WTC11 (cell line): ENCODE results near the gene AMN. TPM values are rescaled to one million over a fixed set of nuclear protein-coding genes. Genes with fewer than 3 reads are reported as not detected.

Experiments used
- ATAC-seq: fragments of 200-7000 bp; cut with Tn5 transposase; 2 replicates; pipeline ENCODE4 v1.10.0; 2021; ENCODE audit warnings: mild to moderate bottlenecking, moderate library complexity
- CTCF ChIA-PET: fragments of 300-600 bp; sonication (Branson Sonifier 250); formaldehyde crosslinking; loops from one replicate; lab custom pipeline; 2021; ENCODE audit warnings: antibody characterized with exemption; lab: Charles Lee
- POLR2A ChIA-PET: fragments of 350-600 bp; sonication (Branson Sonifier 250); formaldehyde crosslinking; loops from one replicate; lab custom pipeline; 2021; ENCODE audit warnings: antibody characterized with exemption; lab: Charles Lee
- DNase-seq: peaks from one replicate; pipeline ENCODE4 v3.0.0; 2021; ENCODE audit warnings: low spot score
- H3K27ac Mint-ChIP-seq: 2 replicates; pipeline ENCODE4 v1.8.0; 2021; ENCODE audit warnings: mixed read lengths
- H3K27me3 Mint-ChIP-seq: 2 replicates; pipeline ENCODE4 v1.8.0; 2021; ENCODE audit warnings: low read depth, mild to moderate bottlenecking, moderate library complexity, mixed read lengths
- H3K36me3 Mint-ChIP-seq: 2 replicates; pipeline ENCODE4 v1.8.0; 2021; ENCODE audit warnings: mixed read lengths
- H3K4me1 Mint-ChIP-seq: 2 replicates; pipeline ENCODE4 v1.8.0; 2022; ENCODE audit warnings: mixed read lengths
- H3K4me3 Mint-ChIP-seq: 2 replicates; pipeline ENCODE4 v1.8.0; 2021; ENCODE audit warnings: mild to moderate bottlenecking, moderate library complexity, mixed read lengths
- H3K9me3 Mint-ChIP-seq: 2 replicates; pipeline ENCODE4 v1.8.0; 2021; ENCODE audit warnings: mixed read lengths
- EMX1 ChIP-seq: fragments of 250-450 bp; sonication (Bioruptor Pico); IDR thresholded peaks from 2 replicates; pipeline ENCODE4 v1.8.0; 2021; ENCODE audit warnings: mild to moderate bottlenecking
- FOXP1 ChIP-seq: sonication (generic); formaldehyde crosslinking; IDR thresholded peaks from 2 replicates; pipeline ENCODE4 v1.8.0; 2022; ENCODE audit warnings: missing genetic modification reagents, mild to moderate bottlenecking, moderate library complexity, borderline replicate concordance
- IRF2 ChIP-seq: sonication (generic); formaldehyde crosslinking; IDR thresholded peaks from 2 replicates; pipeline ENCODE4 v1.8.0; 2022; ENCODE audit warnings: low read depth, missing genetic modification reagents, borderline replicate concordance
- RORB ChIP-seq: fragments of 250-450 bp; sonication (Bioruptor Pico); IDR thresholded peaks from 2 replicates; pipeline ENCODE4 v1.9.0; 2021; ENCODE audit warnings: mild to moderate bottlenecking
- SMAD3 ChIP-seq: sonication (generic); formaldehyde crosslinking; IDR thresholded peaks from 2 replicates; pipeline ENCODE4 v1.8.0; 2022; ENCODE audit warnings: missing genetic modification reagents, mild to moderate bottlenecking, borderline replicate concordance
- TEAD1 ChIP-seq: sonication (generic); formaldehyde crosslinking; IDR thresholded peaks from 2 replicates; pipeline ENCODE4 v1.8.0; 2022; ENCODE audit warnings: mild to moderate bottlenecking, missing genetic modification reagents
- ZBTB21 ChIP-seq: sonication (generic); formaldehyde crosslinking; IDR thresholded peaks from 2 replicates; pipeline ENCODE4 v1.8.1; 2023; ENCODE audit warnings: mild to moderate bottlenecking, missing genetic modification reagents, borderline replicate concordance
- total RNA-seq: library from RNA; stranded (reverse); gene quantifications from 3 replicates; pipeline ENCODE4 v1.2.3, GENCODE V29; 2021
- TF ChIP-seq, protein P1 (sequence below): fragments of 200-600 bp; IDR thresholded peaks from 2 replicates; pipeline ENCODE4 v1.8.0; 2022; ENCODE audit warnings: antibody characterized with exemption
- TF ChIP-seq, protein P2 (sequence below): fragments of 250-450 bp; sonication (Bioruptor Pico); IDR thresholded peaks from 2 replicates; pipeline ENCODE4 v1.8.0; 2021; ENCODE audit warnings: mild to moderate bottlenecking
- TF ChIP-seq, protein P3 (sequence below): sonication (generic); formaldehyde crosslinking; conservative IDR thresholded peaks from 2 replicates; pipeline ENCODE4 v1.8.1; 2023; ENCODE audit warnings: mild to moderate bottlenecking, low read depth, missing genetic modification reagents, moderate library complexity
- TF ChIP-seq, protein P4 (sequence below): sonication (generic); formaldehyde crosslinking; IDR thresholded peaks from 2 replicates; pipeline ENCODE4 v1.8.0; 2023; ENCODE audit warnings: missing genetic modification reagents
- TF ChIP-seq, protein P5 (sequence below): sonication (generic); formaldehyde crosslinking; IDR thresholded peaks from 2 replicates; pipeline ENCODE4 v1.8.0; 2022; ENCODE audit warnings: mild to moderate bottlenecking, missing genetic modification reagents

Gene AMN
- total RNA-seq, 1 experiment from 2014 or later, result 2.8 TPM

DNA sequence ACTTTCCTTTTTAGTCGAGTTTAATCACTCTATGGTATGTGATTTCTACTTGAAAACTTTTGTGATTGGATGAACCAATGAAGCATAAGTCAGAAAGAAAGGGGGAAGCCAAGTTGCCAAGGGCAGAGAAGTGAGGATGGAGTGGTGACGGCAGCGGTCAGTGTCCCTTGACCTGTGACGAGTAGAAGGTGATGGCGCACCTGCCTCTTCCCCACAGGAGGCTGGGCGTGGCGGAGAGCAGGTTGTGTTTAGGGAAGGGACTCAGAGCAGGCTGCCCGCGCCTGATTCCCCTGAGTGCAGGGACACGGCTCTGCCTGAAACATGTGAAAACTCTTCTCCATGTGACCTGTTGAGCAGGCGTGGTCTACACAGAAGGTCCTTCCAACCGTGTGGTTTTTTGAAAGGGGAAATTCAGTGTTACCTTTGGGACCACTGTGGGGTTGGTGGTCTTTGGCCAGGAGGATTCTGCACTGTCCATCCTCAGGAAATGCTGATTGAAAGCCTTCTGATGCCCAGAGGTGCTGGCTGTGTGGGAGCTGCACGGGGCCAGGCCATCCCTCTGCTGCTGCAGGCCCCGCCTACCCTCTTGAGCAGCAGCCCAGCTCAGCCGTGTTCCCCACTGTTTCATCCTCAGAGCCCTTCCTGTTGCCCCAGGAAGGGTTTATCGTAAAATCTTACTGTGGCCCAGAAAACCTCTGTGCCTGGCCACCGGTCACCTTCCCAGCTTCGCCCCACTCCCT lies 23.5 kb upstream of the AMN start (continued):
- TF ChIP-seq, protein P1, sequence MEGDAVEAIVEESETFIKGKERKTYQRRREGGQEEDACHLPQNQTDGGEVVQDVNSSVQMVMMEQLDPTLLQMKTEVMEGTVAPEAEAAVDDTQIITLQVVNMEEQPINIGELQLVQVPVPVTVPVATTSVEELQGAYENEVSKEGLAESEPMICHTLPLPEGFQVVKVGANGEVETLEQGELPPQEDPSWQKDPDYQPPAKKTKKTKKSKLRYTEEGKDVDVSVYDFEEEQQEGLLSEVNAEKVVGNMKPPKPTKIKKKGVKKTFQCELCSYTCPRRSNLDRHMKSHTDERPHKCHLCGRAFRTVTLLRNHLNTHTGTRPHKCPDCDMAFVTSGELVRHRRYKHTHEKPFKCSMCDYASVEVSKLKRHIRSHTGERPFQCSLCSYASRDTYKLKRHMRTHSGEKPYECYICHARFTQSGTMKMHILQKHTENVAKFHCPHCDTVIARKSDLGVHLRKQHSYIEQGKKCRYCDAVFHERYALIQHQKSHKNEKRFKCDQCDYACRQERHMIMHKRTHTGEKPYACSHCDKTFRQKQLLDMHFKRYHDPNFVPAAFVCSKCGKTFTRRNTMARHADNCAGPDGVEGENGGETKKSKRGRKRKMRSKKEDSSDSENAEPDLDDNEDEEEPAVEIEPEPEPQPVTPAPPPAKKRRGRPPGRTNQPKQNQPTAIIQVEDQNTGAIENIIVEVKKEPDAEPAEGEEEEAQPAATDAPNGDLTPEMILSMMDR, result no peak
- no peak for TF ChIP-seq SMAD3
- TF ChIP-seq, protein P2, sequence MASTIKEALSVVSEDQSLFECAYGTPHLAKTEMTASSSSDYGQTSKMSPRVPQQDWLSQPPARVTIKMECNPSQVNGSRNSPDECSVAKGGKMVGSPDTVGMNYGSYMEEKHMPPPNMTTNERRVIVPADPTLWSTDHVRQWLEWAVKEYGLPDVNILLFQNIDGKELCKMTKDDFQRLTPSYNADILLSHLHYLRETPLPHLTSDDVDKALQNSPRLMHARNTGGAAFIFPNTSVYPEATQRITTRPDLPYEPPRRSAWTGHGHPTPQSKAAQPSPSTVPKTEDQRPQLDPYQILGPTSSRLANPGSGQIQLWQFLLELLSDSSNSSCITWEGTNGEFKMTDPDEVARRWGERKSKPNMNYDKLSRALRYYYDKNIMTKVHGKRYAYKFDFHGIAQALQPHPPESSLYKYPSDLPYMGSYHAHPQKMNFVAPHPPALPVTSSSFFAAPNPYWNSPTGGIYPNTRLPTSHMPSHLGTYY (CRISPR knock-in tag), result no peak
- TF ChIP-seq IRF2 (CRISPR knock-in tag), result no peak
- TF ChIP-seq EMX1 (CRISPR knock-in tag), result no peak

DNA sequence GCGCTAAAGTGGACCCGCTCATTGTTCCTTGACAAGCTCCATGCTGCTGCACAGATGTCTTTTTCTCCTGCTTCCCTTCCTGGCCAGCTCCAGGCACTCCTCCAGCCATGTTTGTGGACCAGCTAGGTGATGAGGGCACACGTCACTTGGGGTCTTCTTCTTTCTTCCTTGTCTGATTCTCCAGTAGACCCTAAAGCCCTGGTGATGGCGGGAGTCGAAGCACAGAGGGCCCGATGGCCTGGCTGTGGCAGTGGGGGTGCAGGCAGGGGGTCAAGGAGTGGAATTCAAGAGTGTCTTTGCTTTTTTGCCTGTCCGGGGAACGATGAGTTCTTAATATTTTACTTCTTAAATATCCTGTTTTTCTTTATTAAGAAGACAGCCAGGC lies 23.0 kb upstream of the AMN start:
- no peaks in the 10 kb centered on the region for H3K36me3 Mint-ChIP-seq
- ChIA-PET CTCF (interaction anchor here (0.7 kb wide), 1 partner anchor 14 kb away, joined by 3 read pairs; no protein-coding TSS in a partner anchor), POLR2A (no interaction called here)
- no peak for TF ChIP-seq ZBTB21 (CRISPR knock-in tag)
- TF ChIP-seq, protein P3, sequence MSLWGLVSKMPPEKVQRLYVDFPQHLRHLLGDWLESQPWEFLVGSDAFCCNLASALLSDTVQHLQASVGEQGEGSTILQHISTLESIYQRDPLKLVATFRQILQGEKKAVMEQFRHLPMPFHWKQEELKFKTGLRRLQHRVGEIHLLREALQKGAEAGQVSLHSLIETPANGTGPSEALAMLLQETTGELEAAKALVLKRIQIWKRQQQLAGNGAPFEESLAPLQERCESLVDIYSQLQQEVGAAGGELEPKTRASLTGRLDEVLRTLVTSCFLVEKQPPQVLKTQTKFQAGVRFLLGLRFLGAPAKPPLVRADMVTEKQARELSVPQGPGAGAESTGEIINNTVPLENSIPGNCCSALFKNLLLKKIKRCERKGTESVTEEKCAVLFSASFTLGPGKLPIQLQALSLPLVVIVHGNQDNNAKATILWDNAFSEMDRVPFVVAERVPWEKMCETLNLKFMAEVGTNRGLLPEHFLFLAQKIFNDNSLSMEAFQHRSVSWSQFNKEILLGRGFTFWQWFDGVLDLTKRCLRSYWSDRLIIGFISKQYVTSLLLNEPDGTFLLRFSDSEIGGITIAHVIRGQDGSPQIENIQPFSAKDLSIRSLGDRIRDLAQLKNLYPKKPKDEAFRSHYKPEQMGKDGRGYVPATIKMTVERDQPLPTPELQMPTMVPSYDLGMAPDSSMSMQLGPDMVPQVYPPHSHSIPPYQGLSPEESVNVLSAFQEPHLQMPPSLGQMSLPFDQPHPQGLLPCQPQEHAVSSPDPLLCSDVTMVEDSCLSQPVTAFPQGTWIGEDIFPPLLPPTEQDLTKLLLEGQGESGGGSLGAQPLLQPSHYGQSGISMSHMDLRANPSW (CRISPR knock-in tag), result no peak
- no peak for ATAC-seq
- no peaks in the 10 kb centered on the region for H3K9me3 Mint-ChIP-seq
- peak overlapping the region; percentile 71; the same call in 1 of the 2 replicates for H3K27ac Mint-ChIP-seq
- no peaks in the 10 kb centered on the region for H3K27me3 Mint-ChIP-seq
- no peak for DNase-seq
- no peak overlapping the region for H3K4me3 Mint-ChIP-seq
- H3K4me1 Mint-ChIP-seq, result no peaks in the 10 kb centered on the region

DNA sequence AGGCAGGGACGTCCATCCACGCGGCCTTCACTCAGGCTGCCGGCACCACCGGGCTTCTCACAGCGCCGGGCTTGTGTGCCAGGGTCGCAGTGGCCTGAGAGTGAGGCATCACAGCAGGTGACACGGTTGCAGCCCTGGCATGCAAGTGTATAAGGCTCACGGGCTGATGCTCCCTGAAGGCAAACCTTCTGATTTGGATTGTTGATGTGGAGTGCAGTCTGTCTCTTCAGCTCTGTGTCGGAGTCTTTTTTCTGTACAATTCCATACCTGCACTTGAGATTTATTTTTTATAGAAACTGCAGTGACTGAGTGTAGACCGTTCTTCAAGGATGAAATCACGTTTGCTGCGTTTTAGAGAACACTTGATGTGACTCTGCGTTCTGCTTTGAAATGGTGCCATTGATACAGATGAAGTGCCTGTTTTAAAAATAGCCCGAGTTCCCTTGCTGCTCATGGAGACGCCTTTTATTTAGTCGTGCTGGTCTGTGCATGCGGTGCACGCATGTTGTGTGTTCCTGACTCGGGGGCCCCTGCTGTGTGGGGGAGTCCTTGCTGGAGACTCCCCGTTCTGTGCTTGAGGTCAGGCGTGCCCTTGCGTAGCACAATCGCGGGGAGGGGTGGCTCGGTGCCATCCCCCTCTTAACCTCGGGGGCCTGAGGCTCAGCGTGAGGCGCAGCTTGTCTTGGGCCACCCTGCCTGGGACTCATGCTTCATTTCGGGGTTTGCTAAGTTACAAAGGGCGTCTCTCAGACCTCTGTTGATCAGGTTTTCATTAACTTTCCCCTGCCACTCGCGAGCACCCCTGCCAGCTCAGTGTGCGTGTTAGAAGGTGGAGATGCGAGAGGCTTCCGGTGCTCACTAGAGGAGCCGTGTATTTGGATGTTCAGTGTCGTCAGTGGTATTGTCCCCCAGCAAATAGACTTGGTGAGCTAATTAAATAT lies 21.6 kb upstream of the AMN start:
- peak overlapping the region; percentile 33 for H3K27ac Mint-ChIP-seq

More for the DNA sequence above, 21.6 kb upstream of the AMN start:
- no peak overlapping the region for H3K4me3 Mint-ChIP-seq
- no peaks in the 10 kb centered on the region for H3K4me1 Mint-ChIP-seq
- ChIA-PET CTCF (interaction anchor here (0.6 kb wide), 1 partner anchor 213 kb away, joined by 3 read pairs; no protein-coding TSS in a partner anchor), POLR2A (no interaction called here)
- peaks cover 9% of the 10 kb centered on the region for H3K9me3 Mint-ChIP-seq
- TF ChIP-seq TEAD1 (CRISPR knock-in tag) (no peak), RORB (CRISPR knock-in tag) (no peak), FOXP1 (CRISPR knock-in tag) (no peak)
- TF ChIP-seq, protein P1, result no peak
- TF ChIP-seq, protein P4, sequence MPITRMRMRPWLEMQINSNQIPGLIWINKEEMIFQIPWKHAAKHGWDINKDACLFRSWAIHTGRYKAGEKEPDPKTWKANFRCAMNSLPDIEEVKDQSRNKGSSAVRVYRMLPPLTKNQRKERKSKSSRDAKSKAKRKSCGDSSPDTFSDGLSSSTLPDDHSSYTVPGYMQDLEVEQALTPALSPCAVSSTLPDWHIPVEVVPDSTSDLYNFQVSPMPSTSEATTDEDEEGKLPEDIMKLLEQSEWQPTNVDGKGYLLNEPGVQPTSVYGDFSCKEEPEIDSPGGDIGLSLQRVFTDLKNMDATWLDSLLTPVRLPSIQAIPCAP (CRISPR knock-in tag), result no peak
- TF ChIP-seq, protein P5, sequence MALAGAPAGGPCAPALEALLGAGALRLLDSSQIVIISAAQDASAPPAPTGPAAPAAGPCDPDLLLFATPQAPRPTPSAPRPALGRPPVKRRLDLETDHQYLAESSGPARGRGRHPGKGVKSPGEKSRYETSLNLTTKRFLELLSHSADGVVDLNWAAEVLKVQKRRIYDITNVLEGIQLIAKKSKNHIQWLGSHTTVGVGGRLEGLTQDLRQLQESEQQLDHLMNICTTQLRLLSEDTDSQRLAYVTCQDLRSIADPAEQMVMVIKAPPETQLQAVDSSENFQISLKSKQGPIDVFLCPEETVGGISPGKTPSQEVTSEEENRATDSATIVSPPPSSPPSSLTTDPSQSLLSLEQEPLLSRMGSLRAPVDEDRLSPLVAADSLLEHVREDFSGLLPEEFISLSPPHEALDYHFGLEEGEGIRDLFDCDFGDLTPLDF (CRISPR knock-in tag), result no peak
- H3K27me3 Mint-ChIP-seq, result no peaks in the 10 kb centered on the region
- H3K36me3 Mint-ChIP-seq, result peaks cover 9% of the 10 kb centered on the region
- ATAC-seq (no peak), DNase-seq (no peak)
